IMR-90 (cell line): ENCODE data around the gene NHLRC2. TPM values are rescaled to one million over a fixed set of nuclear protein-coding genes. Genes with fewer than 3 reads are reported as not detected.

Experiments
- ATAC-seq: fragments of 200-7000 bp; cut with Tn5 transposase; 2 replicates; pipeline ENCODE4 v1.9.1; 2020; ENCODE audit warnings: low read depth, mild to moderate bottlenecking, moderate library complexity
- BruUV-seq: library from RNA; stranded (reverse); fragments of 400-500 nt; replicated peaks from 2 replicates; lab custom pipeline; 2021; lab: Mats Ljungman, UMichigan
- CTCF ChIA-PET: fragments of 300-600 bp; formaldehyde crosslinking; extraction: SDS; loops from one replicate; lab custom pipeline; 2021; ENCODE audit warnings: antibody characterized with exemption; lab: Yijun Ruan, JAX
- POLR2A ChIA-PET: fragments of 300-600 bp; sonication (Branson Sonifier 250); formaldehyde crosslinking; loops from one replicate; lab custom pipeline; 2022; ENCODE audit warnings: antibody characterized with exemption; ENCODE audit not compliant: unreplicated experiment; lab: Charles Lee
- DNase-seq: peaks from one replicate; pipeline ENCODE4 v3.0.0; 2013
- H2AFZ ChIP-seq: replicated peaks from 2 replicates; pipeline ENCODE3; 2013; ENCODE audit warnings: low read length, mild to moderate bottlenecking; ENCODE audit not compliant: poor library complexity
- H2AK5ac ChIP-seq: 2 replicates; pipeline ENCODE4 v1.6.1; 2013; ENCODE audit warnings: low read depth, low read length, inconsistent platforms
- H2AK9ac ChIP-seq: replicated peaks from 2 replicates; pipeline ENCODE3; 2013; ENCODE audit warnings: mild to moderate bottlenecking, low read depth, low read length, moderate library complexity; ENCODE audit not compliant: poor library complexity
- H2BK120ac ChIP-seq: 2 replicates; pipeline ENCODE4 v1.6.1; 2013; ENCODE audit warnings: low read depth, low read length, inconsistent platforms
- H2BK15ac ChIP-seq: 3 replicates; pipeline ENCODE4 v1.6.1; 2013; ENCODE audit warnings: low read depth, low read length, inconsistent platforms
- H2BK20ac ChIP-seq: 2 replicates; pipeline ENCODE4 v1.6.1; 2013; ENCODE audit warnings: low read depth, mild to moderate bottlenecking, inconsistent platforms, low read length, moderate library complexity
- H2BK5ac ChIP-seq: 2 replicates; pipeline ENCODE4 v1.6.1; 2013; ENCODE audit warnings: mild to moderate bottlenecking, low read depth, low read length, inconsistent platforms; ENCODE audit not compliant: poor library complexity, severe bottlenecking
- H3K14ac ChIP-seq: replicated peaks from 2 replicates; pipeline ENCODE4 v1.6.1; 2013; ENCODE audit warnings: low read depth, low read length, inconsistent platforms
- H3K18ac ChIP-seq: 2 replicates; pipeline ENCODE4 v1.6.1; 2013; ENCODE audit warnings: low read depth, low read length, control low read depth
- H3K23ac ChIP-seq: 2 replicates; pipeline ENCODE4 v1.6.1; 2013; ENCODE audit warnings: low read depth, low read length, inconsistent platforms
- H3K27ac ChIP-seq: 2 replicates; pipeline ENCODE4 v1.5.1; 2013; ENCODE audit warnings: mild to moderate bottlenecking, control low read depth, low read length; ENCODE audit not compliant: insufficient read depth
- H3K27me3 ChIP-seq: 2 replicates; pipeline ENCODE4 v1.6.1; 2013; ENCODE audit warnings: low read length; ENCODE audit not compliant: control insufficient read depth, insufficient read depth
- H3K36me3 ChIP-seq: 2 replicates; pipeline ENCODE4 v1.6.1; 2013; ENCODE audit warnings: low read length, mixed read lengths; ENCODE audit not compliant: control insufficient read depth, insufficient read depth
- H3K4ac ChIP-seq: 2 replicates; pipeline ENCODE4 v1.6.1; 2013; ENCODE audit warnings: low read depth, low read length, inconsistent platforms
- H3K4me1 ChIP-seq: 2 replicates; pipeline ENCODE4 v1.6.1; 2013; ENCODE audit warnings: low read length, mixed read lengths; ENCODE audit not compliant: control insufficient read depth, insufficient read depth
- H3K4me2 ChIP-seq: 2 replicates; pipeline ENCODE4 v1.6.1; 2013; ENCODE audit warnings: low read depth, mild to moderate bottlenecking, control low read depth, low read length, moderate library complexity
- H3K4me3 ChIP-seq: 2 replicates; pipeline ENCODE4 v1.5.1; 2013; ENCODE audit warnings: low read depth, mild to moderate bottlenecking, control low read depth, low read length, moderate library complexity; ENCODE audit not compliant: insufficient read depth
- H3K56ac ChIP-seq: 2 replicates; pipeline ENCODE4 v1.6.1; 2013; ENCODE audit warnings: low read length, inconsistent platforms; ENCODE audit not compliant: insufficient read depth; ENCODE audit errors: extremely low read depth
- H3K79me1 ChIP-seq, 2 experiments: 2 replicates each; pipeline ENCODE4 v1.6.1; 2013; ENCODE audit warnings: low read length in 2 of 2, inconsistent platforms in 1 of 2, low read depth in 1 of 2
- H3K9ac ChIP-seq: 2 replicates; pipeline ENCODE4 v1.6.1; 2013; ENCODE audit warnings: low read depth, low read length, control low read depth
- H3K9me1 ChIP-seq: 2 replicates; pipeline ENCODE4 v1.6.1; 2013; ENCODE audit warnings: low read length, inconsistent platforms; ENCODE audit not compliant: insufficient read depth
- H3K9me3 ChIP-seq: 2 replicates; pipeline ENCODE4 v1.6.1; 2013; ENCODE audit warnings: low read length; ENCODE audit not compliant: control insufficient read depth, insufficient read depth
- H4K20me1 ChIP-seq: 2 replicates; pipeline ENCODE4 v1.6.1; 2013; ENCODE audit warnings: low read length, inconsistent platforms; ENCODE audit not compliant: insufficient read depth
- H4K5ac ChIP-seq: 2 replicates; pipeline ENCODE4 v1.6.1; 2013; ENCODE audit warnings: mild to moderate bottlenecking, low read depth, low read length, control low read depth
- H4K8ac ChIP-seq, 2 experiments: 2 replicates each; pipeline ENCODE4 v1.6.1; 2013; ENCODE audit warnings: low read depth in 2 of 2, low read length in 2 of 2, control low read depth in 1 of 2, inconsistent platforms in 1 of 2
- H4K91ac ChIP-seq: 2 replicates; pipeline ENCODE4 v1.6.1; 2013; ENCODE audit warnings: low read depth, low read length, inconsistent platforms; ENCODE audit not compliant: insufficient read depth
- CEBPB ChIP-seq: IDR thresholded peaks from 2 replicates; pipeline ENCODE4 v1.6.1; 2012; ENCODE audit warnings: low read depth, low read length, improper control_type of control experiment
- CHD1 ChIP-seq: IDR thresholded peaks from 2 replicates; pipeline ENCODE4 v1.6.1; 2012; ENCODE audit warnings: low read depth, low read length, improper control_type of control experiment
- ELK1 ChIP-seq: fragments of 150-350 bp; IDR thresholded peaks from 2 replicates; pipeline ENCODE4 v1.6.1; 2016; ENCODE audit warnings: low read depth, mild to moderate bottlenecking, low read length, moderate library complexity, borderline replicate concordance
- MAFK ChIP-seq: IDR thresholded peaks from 2 replicates; pipeline ENCODE4 v1.6.1; 2012; ENCODE audit warnings: low read depth, low read length, improper control_type of control experiment
- MAZ ChIP-seq: IDR thresholded peaks from 2 replicates; pipeline ENCODE4 v1.6.1; 2012; ENCODE audit warnings: low read depth, mild to moderate bottlenecking, low read length, improper control_type of control experiment, moderate library complexity, borderline replicate concordance
- MXI1 ChIP-seq: IDR thresholded peaks from 2 replicates; pipeline ENCODE4 v1.6.1; 2012; ENCODE audit warnings: low read depth, mild to moderate bottlenecking, low read length, moderate library complexity, borderline replicate concordance
- RAD21 ChIP-seq: IDR thresholded peaks from 2 replicates; pipeline ENCODE4 v1.6.1; 2012; ENCODE audit warnings: low read length, improper control_type of control experiment
- RCOR1 ChIP-seq: IDR thresholded peaks from 2 replicates; pipeline ENCODE4 v1.6.1; 2012; ENCODE audit warnings: mild to moderate bottlenecking, low read length, improper control_type of control experiment; ENCODE audit not compliant: insufficient replicate concordance
- RFX5 ChIP-seq: IDR thresholded peaks from 2 replicates; pipeline ENCODE4 v1.8.0; 2012; ENCODE audit warnings: low read depth, mild to moderate bottlenecking, low read length, moderate library complexity
- WGBS, 2 experiments: methylation state at CpG; one replicate each; pipeline versions ENCODE4 v1.1.5 to v1.1.7; 2013; ENCODE audit warnings: missing lambda C conversion rate in 2 of 2; ENCODE audit not compliant: insufficient read length in 1 of 2; ENCODE audit errors: extremely low coverage in 2 of 2; 5-methylcytosine and 5-hydroxymethylcytosine counted together
- dilution Hi-C: fragments of 300-500 bp; cut with HindIII; formaldehyde crosslinking; loops from one replicate; pipeline ENCODE4 v1.14.3; 2018; ENCODE audit warnings: low sequenced_read_pairs; ENCODE audit not compliant: unreplicated experiment
- in situ Hi-C: fragments of 300-500 bp; cut with MboI; formaldehyde crosslinking; loops from 3 replicates; pipeline ENCODE4 v1.14.3; 2019; ENCODE audit warnings: low sequenced_read_pairs, inconsistent platforms, mixed read lengths
- intact Hi-C: fragments of 100-400 bp; cut with micrococcal nuclease; formaldehyde crosslinking; loops from 2 replicates; pipeline ENCODE4 v1.10.0; 2022
- polyA plus RNA-seq, 3 experiments: library from polyadenylated mRNA; depleted of rRNA; stranded (reverse); fragments of >200 nt; gene quantifications; 2 replicates each; pipeline ENCODE4 v1.2.3, GENCODE V29; 2012; ENCODE audit warnings: low replicate concordance in 1 of 3
- total RNA-seq: library from RNA; depleted of rRNA; stranded (reverse); fragments of >200 nt; gene quantifications from 2 replicates; pipeline ENCODE4 v1.2.3, GENCODE V29; 2012
- TF ChIP-seq, protein P1 (sequence below): conservative IDR thresholded peaks from 2 replicates; pipeline ENCODE4 v1.5.1; 2012; ENCODE audit warnings: mild to moderate bottlenecking, low read depth, low read length, improper control_type of control experiment

Gene NHLRC2
- total and polyA plus RNA-seq, 2 of the 4 experiments (the other 2 are of a cell fraction) = 3.0 to 11.8 TPM

DNA sequence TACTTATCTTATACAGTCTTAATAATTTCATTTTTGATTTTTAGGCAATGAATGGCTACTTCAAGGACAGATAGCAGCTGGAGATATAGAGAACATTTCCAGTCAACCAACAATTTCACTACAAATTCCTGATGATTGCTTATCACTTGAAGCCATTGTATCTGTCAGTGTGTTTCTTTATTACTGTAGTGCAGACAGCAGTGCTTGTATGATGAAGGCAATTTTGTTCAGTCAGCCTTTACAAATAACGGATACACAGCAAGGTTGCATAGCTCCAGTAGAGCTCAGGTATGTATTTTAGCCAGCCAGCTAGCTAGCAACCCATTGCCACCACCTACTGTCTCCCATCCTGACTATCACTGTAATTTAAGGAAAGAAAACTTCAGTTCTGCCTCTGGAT lies 53.8 kb downstream of the NHLRC2 start:
- ATAC-seq = no peak
- no peak overlapping the region for H3K23ac ChIP-seq
- peaks cover 17% of the 10 kb centered on the region for H3K36me3 ChIP-seq
- no peaks in the 10 kb centered on the region for H3K4me1 ChIP-seq
- WGBS, 2 experiments = no CpG with 5 or more reads among the region's 1 CpG
- H3K9ac ChIP-seq = no peak overlapping the region
- H3K18ac ChIP-seq = no peak overlapping the region
- H2AFZ ChIP-seq = no peak overlapping the region
- H2BK15ac ChIP-seq = no peak overlapping the region
- no peak overlapping the region for H2AK9ac ChIP-seq
- no peaks in the 10 kb centered on the region for H3K27me3 ChIP-seq
- no peak overlapping the region for H3K4ac ChIP-seq
- H3K4me3 ChIP-seq = no peak overlapping the region
- no peak overlapping the region for H3K27ac ChIP-seq
- H3K14ac ChIP-seq = no peak overlapping the region
- no peak overlapping the region for H4K5ac ChIP-seq
- H2BK5ac ChIP-seq = no peak overlapping the region
- ChIA-PET POLR2A (no interaction called here), CTCF (interaction anchor here (0.5 kb wide), 1 partner anchor 48 kb away, joined by 3 read pairs; no protein-coding TSS in a partner anchor)
- H2BK20ac ChIP-seq = no peak overlapping the region
- dilution Hi-C loops = no loop called here
- no peak overlapping the region for H3K56ac ChIP-seq
- H3K9me1 ChIP-seq = no peaks in the 10 kb centered on the region
- no peaks in the 10 kb centered on the region for H4K20me1 ChIP-seq
- H2BK120ac ChIP-seq = no peak overlapping the region
- TF ChIP-seq CHD1 (no peak), MAFK (no peak), MAZ (no peak), MXI1 (no peak), RCOR1 (no peak), CEBPB (no peak), RAD21 (no peak), ELK1 (no peak), RFX5 (no peak)
- TF ChIP-seq, protein P1, sequence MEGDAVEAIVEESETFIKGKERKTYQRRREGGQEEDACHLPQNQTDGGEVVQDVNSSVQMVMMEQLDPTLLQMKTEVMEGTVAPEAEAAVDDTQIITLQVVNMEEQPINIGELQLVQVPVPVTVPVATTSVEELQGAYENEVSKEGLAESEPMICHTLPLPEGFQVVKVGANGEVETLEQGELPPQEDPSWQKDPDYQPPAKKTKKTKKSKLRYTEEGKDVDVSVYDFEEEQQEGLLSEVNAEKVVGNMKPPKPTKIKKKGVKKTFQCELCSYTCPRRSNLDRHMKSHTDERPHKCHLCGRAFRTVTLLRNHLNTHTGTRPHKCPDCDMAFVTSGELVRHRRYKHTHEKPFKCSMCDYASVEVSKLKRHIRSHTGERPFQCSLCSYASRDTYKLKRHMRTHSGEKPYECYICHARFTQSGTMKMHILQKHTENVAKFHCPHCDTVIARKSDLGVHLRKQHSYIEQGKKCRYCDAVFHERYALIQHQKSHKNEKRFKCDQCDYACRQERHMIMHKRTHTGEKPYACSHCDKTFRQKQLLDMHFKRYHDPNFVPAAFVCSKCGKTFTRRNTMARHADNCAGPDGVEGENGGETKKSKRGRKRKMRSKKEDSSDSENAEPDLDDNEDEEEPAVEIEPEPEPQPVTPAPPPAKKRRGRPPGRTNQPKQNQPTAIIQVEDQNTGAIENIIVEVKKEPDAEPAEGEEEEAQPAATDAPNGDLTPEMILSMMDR = no peak
- H3K4me2 ChIP-seq = no peak overlapping the region
- H4K91ac ChIP-seq = no peak overlapping the region
- no peak overlapping the region for H4K8ac ChIP-seq
- no peak overlapping the region for H2AK5ac ChIP-seq
- no TSS peak for BruUV-seq
- H3K79me1 ChIP-seq = no peaks in the 10 kb centered on the region
- in situ Hi-C loops = no loop called here
- DNase-seq = no peak
- intact Hi-C loops = no loop called here
- H3K9me3 ChIP-seq = no peaks in the 10 kb centered on the region
